Myocyte (in vitro differentiated cells): Measurements from ENCODE around the gene PDXP. TPM values are rescaled to one million over a fixed set of nuclear protein-coding genes. Genes with fewer than 3 reads are reported as not detected.
A peak's percentile ranks its signal among the peaks of the same experiment; 100 is the strongest.
"Not testable (repeated sequence)": the region's sequence is repeated elsewhere in the genome, so short reads cannot be mapped to it uniquely, and the experiment has no call there.

Experiments
- DNase-seq: peaks from one replicate; pipeline ENCODE4 v3.0.0-alpha.2; 2012; ENCODE audit warnings: low read depth
- total RNA-seq: library from RNA; depleted of rRNA; stranded (reverse); fragments of >200 nt; gene quantifications from 2 replicates; pipeline ENCODE4 v1.2.3, GENCODE V29; 2014

The PDXP gene
- total RNA-seq, 1 donor from 2014 or later = 30.0 TPM

- no peak for DNase-seq
These were observed 14.5 kb downstream of the PDXP start for GRCh38 chr22:37672920-37673455.

GRCh38 chr22:37674248-37674647, 15.7 kb downstream of the PDXP start:
- no peak for DNase-seq

DNA sequence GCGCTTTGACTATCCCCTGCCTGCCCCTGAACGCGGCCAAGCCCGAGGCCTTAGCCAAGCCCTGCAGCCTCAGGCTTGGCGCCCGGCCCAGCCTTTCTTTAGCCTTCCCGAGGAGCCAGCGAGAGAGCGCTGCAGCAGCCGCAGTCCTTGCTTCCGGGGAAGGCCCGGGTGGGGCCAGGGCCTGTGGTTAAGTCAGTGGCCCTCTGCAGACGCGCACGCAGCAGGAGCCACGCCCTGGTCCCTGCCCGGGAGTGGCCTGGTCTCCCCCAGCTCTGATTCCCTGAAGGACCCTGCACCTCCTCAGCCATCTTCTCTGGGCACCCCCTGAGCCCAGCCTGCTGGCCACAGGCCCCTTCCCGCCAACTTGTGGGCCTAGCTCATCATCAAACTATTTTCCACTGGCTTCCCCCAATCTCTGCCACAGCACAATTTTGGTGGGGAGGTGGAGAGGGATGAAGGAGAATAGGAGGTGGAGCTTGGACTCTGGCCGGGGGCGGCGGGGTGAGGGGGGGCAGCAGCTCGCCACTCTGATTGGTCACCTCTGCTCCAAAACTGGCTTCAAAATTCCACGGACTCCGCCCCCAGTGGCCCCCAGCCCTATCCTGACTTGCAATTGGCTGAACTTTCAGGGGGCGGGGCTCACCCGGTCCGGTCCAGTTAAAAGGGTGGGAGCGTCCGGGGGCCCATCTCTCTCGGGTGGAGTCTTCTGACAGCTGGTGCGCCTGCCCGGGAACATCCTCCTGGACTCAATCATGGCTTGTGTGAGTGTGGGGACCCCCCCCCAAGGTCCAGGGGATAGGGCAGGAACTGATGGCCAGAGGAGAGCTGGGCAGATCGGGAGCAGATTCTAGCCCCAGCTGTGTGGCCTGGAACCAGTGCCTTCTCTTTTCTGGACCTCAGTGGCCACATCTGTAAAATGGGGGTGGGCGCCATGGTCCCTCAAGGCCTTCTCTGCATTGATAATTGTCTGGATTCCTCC, 16.7 kb downstream of the PDXP start, which contains the start of gene LGALS1:
Gene LGALS1 (plus strand): TSS at position 686 of the 979 bp plus-strand sequence. CDS start 67 bp downstream, at position 753.
- peak; percentile 99 for DNase-seq

DNA sequence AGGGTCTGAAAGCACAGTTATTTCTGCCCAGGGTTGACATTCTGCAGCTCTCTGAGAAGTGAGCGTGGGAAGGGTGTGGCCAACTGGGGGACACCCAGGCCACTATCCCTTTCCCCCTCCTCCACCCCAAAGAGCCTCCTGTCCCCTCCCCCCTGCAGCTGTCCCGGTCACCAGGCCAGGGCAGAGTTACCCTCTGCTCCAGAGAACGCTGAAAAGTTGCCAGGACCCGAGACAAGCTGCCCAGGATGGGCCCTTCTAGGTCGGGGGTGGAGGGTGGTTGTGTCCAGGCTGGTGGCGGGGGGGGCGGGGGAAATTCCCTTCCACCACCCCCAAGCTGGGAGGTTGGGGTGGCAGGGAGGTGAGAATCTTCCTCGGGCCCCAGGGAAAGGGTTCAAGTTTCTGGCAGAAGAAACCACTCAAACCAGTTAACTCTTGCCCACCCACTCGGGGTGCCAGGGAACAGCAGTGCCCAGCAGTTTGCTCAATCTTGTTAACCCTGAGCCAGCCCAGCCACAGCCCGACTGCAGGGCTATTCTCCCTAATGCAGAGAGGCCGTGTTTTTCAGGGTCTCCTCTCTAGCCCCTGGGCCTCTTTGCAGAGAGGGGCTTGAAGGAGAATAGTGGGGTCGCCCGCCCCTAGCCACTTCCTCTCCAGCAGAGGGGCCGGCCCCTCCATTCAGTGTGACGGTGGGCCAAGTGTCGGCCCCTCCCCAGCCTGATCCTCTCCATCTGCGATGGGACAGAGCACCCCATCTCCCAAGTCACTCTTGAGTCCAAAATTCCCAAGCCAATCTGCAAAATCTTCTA, 17.6 kb downstream of the PDXP start:
- DNase-seq = peak; percentile 96

GRCh38 chr22:37676736-37677492, 18.4 kb downstream of the PDXP start:
- peak; percentile 92 for DNase-seq

DNA sequence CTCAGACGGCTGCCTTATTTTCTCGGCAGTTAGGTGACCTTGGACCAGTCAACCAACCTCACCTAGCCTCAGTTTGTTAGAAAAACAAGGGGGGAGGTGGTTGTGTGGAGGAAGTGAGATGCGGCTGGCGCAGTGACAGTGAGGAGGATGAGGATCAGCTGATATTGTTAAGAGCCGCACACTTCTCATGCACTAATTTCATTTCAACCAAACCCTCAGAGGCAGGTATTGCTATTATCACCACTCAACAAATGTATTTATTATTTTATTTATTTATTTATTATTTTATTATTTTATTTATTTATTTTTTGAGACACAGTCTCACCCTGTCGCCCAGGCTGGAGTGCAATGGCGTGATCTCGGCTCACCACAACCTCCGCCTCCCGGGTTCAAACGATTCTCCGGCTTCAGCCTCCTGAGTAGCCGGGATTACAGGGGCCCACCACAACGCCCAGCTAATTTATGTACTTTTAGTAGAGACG, 19.0 kb downstream of the PDXP start:
- DNase-seq = no peak

DNA sequence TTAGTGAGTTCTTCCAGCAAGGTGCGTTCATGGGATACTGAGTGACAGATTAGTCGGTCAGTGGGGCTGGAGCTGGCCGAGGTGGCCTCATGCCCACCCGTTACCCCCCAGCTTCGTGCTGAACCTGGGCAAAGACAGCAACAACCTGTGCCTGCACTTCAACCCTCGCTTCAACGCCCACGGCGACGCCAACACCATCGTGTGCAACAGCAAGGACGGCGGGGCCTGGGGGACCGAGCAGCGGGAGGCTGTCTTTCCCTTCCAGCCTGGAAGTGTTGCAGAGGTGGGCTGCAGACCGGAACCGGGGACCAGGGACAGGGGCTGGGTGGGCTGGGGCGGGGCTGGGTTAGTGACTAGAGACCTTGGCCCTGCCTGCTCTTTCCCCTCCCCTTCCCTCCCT, 19.8 kb downstream of the PDXP start:
- DNase-seq = no peak

- DNase-seq = no peak
These were observed 21.1 kb downstream of the PDXP start for GRCh38 chr22:37679670-37680069.

GRCh38 chr22:37680191-37680851, 21.8 kb downstream of the PDXP start:
- no peak for DNase-seq

DNA sequence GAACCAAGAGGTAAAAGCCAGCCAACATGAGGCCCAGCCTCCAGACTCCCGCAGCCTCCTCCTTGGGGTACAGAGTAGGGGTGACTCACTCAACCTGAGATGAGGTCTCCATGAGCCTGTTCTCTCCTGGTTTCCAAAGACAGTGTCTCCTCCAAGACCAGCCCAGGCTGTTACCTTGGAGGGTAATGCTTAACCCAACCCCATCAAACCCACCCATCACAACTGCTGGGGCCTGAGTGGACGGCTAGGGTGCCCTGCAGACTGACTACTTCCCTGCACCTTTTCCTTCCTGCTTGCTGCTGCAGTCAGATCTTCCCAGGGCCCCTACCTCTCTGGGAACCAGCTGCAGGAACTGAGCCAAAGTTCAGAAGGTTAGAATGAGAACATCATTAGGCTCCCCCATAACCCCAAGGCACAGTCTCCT, 22.5 kb downstream of the PDXP start:
- no peak for DNase-seq

GRCh38 chr22:37681556-37682049, 23.1 kb downstream of the PDXP start:
- DNase-seq = peak; percentile 80

DNA sequence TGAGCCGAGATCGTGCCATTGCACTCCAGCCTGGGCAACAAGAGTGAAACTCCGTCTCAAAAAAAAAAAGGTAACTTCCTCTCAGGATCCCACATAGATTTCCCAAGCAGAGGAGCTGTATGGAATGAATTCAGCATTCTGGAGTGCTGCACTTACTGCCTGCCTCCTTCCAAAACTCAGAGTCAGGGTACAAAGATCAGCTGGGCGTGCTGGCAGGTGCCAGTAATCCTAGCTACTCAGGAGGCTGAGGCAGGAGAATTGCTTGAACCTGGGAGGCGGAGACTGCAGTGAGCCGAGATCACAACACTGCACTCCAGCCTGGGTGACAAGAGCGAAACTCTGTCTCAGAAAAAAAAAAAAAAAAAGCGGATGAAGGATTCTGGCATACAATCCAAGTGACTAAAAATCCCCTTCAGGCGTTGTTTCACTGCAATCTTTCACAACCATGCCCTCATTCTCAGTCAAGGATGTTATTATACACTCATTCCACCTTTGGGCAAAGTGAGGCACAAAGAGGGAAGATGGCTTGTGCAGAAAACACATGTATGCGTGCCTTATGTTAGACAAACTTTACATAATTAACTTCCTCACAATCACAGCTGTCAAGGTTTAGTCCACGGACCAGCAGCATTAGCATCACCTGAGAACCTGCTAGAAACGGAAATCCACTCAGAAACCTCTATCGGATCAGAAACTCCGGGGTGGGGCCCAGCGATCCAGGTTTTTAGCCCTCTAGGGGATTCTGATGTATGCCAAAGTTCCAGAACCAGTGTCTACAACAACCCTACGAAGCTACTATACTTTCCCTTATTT, 26.5 kb downstream of the PDXP start:
- DNase-seq = no peak

DNA sequence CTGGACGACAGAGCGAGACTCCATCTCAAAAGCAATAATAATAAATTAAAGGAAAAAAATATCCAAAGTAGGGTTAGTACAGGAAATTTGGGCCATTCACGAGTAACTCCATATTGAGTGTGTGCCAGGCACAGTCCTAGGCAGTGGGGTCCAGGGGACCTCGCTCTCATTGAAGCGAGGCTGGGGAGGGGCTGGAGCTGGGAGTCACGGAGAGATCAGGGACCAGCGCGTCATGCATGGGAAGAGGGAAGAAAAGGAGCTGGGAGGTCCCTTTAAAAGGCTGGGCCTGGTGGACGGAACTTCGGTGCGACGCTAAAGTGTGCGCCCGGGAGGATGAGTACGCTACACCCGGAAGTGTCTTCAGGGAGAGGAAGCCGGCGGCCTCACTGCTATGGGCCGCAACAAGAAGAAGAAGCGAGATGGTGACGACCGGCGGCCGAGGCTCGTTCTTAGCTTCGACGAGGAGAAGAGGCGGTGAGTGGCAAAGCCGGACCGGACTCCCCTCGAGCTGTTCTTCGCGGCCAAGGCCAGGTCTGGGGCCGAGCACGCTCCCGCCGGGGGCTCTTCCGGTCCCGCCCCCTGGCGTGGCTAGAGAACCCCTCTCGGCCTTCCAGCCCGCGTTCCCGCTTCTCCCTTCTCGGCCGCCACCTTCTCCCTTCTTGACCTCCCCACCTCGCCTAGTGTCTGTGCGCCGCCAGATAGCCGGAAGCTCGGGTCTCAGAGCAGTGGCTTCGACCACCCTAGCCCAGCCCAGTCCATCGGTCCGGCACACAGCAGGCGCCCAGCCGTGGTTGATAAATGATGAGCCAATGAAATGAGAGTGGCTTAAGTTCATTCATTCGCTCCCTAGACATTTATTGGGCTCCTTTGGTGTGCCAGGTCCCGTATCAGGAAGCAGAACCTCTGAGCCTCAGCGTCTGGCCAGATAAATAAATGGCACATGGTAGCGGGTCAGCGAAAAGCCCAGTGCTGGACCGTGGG, 27.8 kb downstream of the PDXP start, which contains the start of gene NOL12:
Gene NOL12 (plus strand): TSS at position 342 of the 981 bp plus-strand sequence. CDS start 50 bp downstream, at position 392.
- peak; percentile 91 for DNase-seq

- DNase-seq = no peak
These were observed 31.9 kb downstream of the PDXP start for GRCh38 chr22:37690407-37690806.

- DNase-seq = no peak
These were observed 32.5 kb downstream of the PDXP start for GRCh38 chr22:37690901-37691504.

DNA sequence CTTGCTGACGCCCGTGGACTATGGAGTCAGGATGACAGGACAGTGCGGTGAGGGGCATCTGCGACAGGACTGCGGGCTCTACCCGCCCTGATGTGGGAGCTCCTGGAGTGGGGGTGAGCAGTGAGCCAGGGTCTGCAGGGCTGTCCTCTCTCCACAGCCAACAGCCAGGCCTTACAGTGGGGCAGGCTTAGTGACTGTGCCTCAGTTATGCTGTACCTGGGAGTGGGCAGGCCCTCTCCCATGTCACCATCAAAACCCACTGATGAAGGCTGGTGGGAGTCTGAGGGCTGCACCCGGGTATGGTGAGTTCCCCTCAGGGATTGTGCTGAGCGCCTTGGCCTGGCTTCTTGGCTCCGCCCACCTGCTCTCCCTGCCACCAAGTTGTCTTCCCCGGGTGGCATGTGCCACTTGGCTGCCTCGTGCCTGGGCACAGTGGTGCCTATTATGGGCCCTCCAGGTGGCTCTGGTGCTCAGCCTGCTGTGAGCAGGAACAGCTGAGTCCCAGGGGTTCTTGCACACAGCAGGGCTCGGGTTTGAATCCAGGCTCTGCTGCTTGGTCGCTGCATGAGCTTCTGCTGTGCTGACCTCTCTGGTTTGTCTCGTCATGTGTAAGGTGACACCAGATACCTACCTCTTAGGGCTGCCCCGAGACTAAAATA, 34.2 kb downstream of the PDXP start:
- no peak for DNase-seq

- not testable (repeated sequence) for DNase-seq
These were observed 35.6 kb downstream of the PDXP start for GRCh38 chr22:37694131-37694530.
